Activated effector memory CD4-positive, alpha-beta T cell treated with anti-CD3 and anti-CD28 coated beads, Interleukin-2, amount 50 U/mL, for 16 hours (primary cell): Measurements from ENCODE around the gene GPATCH2L.

Experiments used
- DNase-seq: peaks from one replicate; pipeline ENCODE4 v3.0.0-alpha.2; 2020

GPATCH2L gene

DNA sequence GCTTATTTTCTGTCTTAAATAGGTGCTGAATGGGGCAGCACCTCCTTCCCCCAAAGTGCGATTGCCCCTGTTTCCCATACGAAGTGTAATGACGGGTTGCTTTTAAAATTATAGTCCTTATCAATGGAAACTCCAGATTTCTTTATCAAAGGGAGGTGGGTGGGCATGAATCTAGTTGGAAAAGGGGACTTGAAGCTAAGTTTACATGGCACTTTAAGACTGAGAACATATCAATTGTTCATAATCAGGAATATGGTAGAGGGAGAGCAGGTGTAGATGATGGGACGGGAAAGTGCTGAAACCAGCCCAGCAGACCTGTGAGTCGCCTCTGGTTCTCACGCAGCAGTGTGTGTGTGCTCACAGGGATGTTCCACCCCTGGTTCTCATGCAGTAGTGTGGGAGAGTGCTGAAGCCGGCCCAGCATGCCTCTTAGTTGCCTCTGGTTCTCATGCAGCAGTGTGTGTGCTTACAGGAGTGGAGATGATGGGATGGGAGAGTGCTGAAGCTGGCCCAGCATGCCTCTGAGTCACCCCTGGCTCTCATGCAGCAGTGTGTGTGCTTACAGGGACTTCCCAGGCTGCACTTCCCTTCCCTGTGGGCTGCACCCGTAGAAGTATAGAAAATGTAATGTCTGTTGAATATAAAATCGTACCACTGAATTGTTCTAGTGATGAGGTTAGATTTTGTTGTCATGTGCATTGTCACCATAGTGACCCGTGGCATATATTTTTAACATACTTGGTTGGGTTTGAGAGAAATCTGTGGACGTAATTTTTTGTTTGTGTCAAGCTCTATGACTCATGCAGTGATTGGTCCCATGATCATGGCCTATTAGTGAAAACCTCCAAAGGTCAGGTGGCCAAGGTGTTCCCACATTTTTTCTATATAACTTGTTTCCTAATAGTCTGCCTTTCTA lies 51.6 kb downstream of the GPATCH2L start:
- DNase-seq: no peak

DNA sequence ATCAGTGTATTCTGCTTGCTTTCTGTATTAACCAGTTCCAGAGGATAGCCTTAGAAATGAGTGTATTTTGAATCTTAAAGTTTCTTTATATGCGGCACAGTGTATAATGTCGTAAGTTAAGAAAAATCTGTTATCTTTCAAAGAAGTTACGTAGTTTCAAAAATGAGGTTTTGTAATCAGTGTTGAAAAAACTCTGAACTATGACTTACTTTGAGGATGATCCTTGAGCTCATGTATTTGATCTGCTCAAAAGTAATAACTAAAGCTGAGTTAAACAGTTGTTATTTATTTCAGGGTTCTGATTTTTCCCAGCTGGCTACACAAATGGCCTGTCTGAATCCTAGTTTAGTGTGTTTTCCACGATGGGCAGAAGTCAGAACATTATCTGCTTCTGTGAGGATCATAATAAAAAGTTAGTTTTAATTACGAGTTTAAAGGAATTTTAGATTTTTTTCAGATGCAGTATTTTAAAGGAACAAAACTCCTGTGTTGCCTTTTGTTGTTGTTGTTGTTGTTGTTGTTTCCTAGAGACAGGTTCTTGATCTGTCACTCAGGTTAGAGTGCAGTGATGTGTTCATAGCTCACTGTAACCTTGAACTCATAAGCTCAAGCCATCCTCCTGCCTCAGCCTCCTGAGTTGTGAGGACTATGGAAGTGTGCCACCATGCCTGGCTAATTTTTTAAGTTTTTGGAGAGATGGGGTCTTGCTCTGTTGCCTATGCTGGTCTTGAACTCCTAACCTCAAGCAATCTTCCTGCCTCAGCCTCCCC lies 52.9 kb downstream of the GPATCH2L start:
- no peak for DNase-seq

DNA sequence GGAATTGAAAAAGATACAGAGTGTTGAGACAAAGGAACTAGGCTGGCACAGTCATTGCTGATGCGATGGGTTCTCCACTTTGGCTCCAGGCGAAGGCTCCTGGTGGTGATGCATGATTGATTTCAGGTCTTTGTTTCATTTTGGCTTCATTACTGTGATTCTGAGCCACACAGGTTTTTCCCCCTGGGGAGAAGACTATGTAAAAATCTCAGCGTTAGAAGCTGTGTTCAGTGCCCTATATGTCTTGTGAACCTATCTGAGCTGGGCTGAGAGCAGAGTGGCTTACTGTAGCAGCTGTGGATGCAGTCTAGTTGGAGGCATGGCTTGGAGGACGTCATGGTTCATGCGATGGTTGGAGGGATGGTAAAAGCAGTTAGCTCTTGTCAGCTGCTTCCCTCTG lies 54.0 kb downstream of the GPATCH2L start:
- DNase-seq: no peak

DNA sequence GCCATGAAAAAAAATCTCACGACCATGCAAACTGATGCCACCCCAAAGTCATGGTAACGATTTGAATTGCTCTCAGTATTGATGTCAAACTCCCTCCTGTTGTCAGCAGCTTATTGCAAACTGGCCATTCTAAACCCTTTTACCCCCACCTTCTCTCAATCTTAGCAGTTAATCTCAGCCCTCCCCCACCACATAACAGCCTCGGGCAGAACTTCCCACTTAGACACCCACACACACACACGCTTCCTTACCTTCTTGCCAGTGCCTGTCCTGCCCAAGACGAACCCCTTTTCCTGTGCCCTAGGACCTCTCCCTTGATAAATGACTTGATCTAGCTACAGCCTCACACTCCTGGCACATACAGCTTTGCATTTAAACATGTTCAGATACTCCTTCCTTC lies 56.6 kb downstream of the GPATCH2L start:
- no peak for DNase-seq

DNA sequence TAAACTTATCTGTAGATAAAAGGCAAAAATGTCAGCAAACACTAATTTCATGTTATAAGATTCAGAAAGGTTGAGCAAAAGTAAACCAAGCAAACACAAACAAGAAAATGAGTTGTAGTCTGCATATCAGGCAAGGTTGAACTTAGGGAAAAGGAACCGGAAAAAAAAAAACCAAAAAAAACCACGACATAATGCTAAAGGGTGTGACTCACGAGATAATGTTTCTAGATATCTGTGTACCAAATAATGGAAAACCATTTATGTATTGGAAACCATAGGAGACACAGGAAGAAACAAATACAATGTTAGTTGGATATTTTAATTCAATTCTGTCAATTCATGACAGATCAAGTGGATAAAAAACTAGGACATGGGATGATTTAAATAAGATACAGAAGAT lies 60.5 kb downstream of the GPATCH2L start:
- DNase-seq: no peak

DNA sequence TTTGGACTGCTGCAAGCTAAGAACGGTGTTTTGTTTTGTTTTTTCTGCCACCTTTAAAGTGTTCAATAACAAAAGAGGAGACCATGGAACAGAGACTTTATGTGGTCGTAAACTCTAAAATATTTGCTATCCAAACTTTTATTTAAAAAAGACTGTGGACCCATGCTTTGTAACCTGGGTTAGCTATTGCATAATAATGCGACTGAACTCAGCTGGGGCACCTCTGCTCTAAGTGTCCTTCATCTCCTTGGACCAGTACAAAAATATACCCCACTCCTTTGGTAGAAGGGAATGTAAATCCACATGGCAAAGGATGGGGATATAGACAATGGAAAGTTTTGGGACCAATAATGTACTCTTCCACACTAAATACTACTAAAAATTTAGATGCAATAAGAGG lies 65.5 kb downstream of the GPATCH2L start:
- DNase-seq: no peak

DNA sequence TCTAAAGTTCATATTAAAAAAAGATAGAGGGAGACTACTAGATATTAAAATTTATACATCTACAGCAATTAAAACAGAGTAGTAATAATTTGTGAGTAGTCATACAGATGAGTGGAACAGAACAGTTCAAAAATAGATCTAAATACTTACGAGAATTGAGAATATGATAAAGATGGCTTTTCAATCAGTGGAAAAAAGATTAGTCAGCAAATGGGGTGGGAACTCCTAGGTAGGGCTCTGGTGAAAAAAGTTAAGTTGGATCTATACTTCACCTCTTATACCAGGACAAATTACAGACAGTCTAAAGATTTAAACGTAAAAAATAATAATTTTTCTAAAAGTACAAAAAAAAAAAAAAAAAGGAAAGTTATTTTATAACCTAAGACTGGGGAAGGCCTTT lies 66.9 kb downstream of the GPATCH2L start:
- no peak for DNase-seq

DNA sequence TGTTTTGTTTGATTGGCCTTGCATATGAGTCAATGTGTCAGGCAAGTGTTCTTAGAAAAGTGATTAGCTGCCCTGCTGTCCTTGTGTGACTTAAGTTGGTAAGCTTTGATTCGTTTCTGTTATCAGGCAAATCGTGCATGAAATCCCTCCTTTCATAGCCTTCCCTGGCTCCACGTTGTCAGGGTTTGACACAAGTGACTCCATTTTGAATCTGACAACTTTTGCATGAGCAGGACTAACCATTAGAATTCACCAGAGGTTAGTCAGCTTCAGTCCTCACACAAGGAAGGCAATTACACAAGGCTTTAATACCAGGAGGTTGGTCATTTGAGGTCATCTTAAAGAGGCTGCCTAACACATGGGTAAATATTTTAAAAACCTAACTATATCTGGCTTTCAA lies 68.2 kb downstream of the GPATCH2L start:
- DNase-seq: no peak

DNA sequence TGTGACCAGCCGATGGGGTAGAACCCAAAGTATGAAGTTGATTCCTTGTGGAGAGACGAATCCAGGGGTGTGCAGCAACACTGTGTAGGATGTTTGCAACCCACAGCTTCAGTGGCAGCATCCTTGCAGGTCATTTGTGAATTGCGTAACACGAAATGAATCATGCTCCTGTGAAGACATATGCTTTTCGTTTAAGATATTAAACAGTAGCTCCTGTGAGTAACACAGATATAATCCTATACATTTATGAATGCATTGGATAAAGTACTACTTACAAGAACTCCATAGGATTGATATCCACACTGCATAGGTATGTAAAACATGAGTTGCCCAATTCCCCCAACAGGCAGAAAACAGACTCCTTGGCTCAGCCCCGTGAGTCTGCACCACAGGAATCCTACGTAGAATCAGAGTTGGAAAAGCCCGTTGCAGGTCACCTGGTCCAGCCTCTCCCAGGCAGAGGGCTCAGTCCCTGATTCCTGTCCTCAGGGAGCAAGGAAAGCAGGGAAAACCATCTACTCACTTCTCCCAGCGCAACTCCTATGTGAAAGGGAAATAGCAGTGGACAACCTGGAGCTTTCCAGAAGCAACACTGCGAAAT lies 75.8 kb downstream of the GPATCH2L start:
- DNase-seq: no peak

DNA sequence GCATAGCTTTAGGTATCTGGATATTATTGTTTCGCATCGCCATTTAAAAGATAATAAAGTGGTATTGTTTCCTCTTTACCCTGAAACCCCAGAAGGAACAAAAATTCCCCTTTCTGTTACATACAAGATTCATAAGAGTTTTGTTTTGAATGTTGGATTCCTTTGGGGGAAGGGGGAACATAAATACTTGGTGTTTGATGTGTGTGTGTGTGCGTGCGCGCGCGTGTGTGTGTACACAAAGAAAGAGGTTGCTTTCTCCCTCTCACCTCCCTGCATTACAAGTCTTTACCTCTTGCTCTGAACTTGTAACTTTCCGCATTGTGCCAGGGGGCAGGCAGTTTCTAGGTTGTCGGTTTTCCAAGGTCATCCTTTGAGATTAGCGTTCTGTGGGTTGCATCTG lies 76.4 kb downstream of the GPATCH2L start:
- DNase-seq: no peak

DNA sequence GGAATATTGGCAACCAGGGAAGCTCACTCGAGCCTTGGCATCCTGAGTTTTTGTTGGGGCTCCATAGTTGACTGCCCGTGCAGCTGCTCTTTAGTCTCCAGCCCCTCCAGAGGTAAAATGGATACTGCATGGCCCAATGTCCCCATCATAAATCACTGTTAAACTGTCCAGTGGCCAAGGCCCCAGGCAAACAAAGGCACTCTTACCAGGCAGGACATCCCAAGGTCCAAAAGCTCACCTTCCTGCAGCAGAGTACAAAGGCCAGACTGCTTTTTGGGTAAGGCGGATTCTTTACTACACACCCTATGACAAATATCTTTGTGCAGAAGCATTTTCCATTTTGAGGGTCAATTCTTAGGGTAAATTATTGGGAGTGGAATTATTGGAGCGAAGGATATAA lies 81.1 kb downstream of the GPATCH2L start:
- no peak for DNase-seq

DNA sequence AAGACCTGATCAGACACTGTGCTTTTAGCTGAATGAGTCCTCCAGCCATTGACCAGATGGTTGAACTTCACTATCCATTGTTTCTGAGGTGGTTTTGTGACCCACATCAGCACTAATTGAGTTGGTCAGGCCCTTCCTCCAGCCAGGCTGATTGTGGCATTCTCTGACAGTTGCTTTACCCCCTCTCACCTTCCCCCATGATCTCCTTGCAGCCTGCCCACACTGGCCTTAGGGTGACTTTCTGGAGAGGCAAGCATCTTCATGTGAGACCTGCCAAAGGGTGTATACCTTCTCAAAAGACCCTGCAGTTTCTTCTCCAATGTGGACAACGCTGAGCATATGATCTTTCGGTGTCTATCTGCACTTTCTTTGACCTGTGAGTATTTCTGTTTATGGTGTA lies 83.9 kb downstream of the GPATCH2L start:
- no peak for DNase-seq

DNA sequence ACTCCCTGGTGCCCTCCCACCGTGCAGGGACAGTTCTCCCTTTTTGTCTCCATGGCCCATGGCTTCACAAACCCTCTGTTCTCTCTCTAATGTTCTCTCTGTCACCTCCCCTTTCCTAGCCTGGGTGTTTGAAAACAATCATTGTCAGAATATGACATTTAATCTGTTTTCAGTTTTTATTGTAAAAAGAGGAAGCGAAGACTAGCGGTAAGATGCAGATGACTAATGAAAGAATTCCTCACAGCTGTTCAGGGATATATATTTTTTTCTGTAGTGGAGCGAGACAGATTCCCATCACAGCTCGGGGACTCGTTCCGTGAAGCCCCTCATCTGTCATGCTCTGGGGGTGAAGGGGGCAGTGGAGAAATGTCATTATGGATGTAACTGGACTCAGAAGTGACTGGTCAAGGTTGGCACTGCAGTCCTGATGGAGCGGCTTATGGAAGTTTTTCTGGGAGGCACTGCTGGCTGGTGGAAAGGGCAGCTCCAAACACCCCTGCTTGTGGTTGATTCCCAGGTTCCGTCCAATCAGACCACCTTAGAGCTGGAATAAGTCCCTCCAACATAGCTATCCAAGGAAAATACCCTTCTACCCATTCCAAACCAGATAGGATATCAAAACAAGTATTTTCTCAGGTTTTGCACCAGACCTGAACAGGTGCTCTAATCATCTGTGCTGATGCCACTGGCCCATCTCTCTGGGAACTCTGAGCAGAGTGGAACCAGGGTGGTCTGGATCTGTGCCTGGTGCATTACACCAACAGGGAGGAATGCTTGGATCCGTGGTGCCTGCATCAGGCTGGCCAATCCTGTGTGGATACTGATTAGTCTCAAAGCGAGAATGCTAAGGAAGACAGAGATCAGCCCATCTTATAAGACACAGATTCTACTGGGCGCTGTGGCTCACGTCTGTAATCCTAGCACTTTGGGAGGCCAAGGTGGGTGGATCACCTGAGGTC lies 84.7 kb downstream of the GPATCH2L start:
- no peak for DNase-seq

DNA sequence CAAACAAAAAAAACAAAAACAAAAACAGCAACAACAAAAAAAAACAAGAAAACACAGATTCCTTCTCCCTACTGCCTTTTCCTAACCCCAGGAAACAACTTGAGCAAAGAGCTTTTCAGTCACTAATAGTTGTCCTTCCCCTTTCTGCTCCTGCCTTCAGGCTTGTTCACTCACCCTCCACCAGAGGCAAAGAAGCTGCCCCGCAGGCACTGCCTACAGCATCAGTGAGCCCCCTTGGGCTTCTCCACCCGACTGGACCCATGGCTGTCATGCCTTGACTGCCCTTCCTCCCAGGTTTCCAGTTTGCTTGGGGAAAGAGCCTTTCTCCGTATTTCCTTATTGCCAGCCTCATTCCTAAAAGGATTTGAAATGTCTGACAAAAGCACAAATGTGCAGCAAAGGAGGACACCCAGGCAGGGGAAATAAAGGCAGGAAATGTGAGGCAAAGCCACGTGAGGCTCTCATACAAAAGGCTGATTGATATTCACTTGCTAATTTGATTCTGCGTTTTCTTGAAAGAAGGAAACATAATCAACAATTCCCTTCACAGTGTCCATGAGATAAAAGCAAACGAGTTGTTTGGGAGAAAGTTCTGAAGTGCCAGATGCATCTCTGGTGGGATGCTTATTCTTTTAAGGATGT lies 85.7 kb downstream of the GPATCH2L start:
- no peak for DNase-seq

DNA sequence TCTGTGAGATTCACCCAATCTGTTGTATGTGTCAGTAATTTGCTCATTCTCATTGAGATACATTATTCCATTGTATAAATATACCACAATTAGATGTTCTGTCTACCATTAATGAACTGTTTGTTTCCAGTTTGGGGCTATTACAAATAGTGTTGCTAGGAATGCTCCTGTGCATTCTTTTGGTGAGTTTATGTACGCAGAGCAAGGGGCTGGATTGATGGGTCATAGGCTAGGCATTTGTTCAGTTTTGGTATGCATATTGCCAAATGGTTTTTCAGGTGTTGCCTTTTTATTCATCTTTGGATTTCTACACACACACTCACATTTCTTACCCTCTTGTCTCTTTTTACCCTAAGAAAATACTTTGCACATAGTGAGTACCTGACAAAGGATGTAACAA lies 93.4 kb downstream of the GPATCH2L start:
- DNase-seq: no peak

DNA sequence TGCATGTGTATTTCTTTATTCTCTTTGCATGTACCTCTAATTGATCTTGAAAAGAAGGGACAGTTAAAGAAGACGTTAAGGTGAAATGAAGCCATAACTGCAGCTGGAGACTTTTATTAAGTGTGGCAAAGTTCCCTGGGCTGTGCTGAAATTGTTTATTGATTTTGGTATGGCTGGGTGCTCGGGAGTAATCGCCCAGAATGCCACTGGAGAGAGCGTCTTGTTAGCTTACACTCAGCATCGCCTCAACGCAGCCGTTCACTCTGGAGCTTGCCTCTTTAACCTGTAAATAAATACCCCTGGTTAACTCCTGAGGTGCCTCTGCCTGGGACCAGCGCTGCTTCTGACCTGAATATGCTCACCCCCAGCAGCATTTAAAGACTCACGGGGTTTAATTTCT lies 98.6 kb downstream of the GPATCH2L start:
- no peak for DNase-seq

DNA sequence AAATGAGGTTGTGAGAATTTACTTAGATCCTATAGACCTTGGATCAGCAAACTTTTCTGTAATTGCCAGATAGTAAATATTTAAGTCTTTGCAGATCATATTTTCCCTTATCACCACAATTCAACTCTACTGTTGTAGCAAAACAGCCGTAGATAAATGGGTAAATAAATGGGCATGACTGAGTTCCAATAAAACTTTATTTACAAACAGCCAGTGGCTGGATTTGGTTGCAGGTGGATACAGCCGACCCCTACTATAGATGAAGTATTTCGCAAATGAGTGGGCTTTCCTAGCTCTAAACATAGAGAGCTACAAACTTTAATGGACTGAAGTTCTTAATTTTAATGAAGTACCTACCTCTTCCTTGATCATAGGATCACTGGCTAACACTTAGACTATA lies 100.7 kb downstream of the GPATCH2L start:
- no peak for DNase-seq

DNA sequence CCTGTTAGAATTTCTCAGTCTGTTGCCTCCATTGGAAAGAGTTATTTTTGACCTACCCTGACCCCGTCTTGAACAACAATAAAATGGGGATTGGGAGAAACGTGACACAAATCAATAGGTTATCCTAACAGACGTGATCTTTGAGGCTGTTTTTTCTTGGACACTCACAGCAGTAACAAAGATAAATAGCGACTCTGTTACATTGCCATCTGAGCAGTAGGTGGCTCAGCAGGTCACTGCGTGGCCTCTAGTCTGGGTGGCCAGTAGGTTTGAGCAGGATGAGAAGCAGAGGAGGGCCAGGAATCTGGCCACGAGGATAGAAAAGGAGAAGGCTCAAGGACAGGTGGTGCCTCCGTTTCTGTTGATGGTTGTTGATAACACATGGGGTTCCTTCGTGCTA lies 101.4 kb downstream of the GPATCH2L start:
- no peak for DNase-seq

DNA sequence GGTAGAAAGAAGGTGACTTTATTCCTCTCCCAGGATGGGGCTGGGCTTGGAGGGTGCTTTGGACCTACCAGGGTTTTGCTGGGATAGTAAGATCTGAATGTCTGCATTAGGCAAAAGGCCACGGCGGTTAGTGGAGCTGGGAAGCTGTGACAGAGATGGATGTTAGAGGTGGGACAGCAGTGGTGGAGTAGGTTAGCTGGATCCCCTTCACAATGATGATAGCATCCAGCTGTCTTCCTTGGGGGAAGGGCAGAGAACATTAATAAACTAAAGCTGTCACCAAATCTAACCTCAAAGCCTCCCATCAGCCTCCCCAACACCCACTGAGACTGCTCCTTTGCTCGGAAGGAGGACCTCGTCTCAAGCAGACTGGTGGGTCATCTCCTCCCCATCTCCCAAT lies 104.8 kb downstream of the GPATCH2L start:
- DNase-seq: no peak

DNA sequence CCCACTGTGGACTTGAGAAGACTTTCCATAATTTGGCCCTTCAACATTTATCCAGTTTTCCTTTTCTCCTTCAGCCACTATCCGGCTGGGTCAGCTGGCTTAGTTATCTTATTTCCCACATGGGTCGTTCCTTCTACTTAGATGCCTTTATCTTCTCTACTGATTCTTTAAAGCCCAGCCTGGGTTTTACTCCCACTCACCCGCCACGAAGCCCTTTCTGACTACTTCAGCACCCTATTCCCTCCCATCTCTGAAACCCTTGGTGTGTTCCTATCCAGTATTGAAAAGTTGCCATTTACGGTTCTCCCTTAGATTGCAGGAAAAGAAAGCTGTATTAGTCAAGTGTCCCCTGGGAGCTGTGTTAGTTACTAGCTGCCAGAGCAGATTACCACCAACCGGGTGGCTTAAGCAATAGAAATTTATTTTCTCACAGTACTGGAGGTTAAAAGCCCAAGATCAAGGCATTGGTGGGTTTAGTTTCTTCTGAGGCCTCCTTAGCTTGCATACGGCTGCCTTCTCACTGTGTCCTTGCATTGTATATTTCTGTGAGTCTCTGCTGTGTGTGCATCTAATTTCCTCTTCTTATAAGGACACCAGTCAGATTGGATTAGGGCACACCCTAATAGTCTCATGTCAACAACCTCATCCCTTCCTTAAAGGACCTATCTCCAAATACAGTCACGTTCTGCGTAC lies 105.5 kb downstream of the GPATCH2L start:
- DNase-seq: no peak

DNA sequence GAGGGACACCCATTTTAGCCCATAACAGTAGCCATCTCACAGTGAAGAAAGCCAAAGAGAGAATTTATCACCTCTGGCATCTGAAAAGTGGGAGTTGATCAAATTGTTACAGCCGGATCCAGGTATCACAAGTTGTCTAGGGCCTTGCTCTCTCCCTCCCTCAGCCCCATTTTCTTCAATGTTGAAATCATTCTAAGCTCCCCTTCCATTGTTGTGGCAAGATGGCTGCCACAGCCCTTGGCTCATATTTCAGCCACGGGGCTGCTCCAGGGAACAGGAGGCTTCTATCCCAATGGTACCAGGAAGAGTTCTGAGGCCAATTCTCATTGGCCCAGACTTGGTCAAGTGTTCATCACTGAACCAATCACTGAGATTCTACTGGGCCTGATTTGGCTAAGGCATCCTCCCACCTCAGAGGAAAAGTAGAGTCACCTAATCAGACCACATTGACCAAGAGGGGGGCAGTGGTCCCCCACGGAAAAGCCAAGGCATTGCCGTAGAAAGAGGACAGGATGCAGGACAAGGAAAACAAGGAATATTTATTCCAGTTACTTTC lies 106.2 kb downstream of the GPATCH2L start:
- no peak for DNase-seq
